K562 (cell line): ENCODE results near the gene NR3C1. TPM values are rescaled to one million over a fixed set of nuclear protein-coding genes. Genes with fewer than 3 reads are reported as not detected.

Source experiments
- BCOR ChIP-seq: fragments of 450-650 bp; IDR thresholded peaks from 2 replicates; pipeline ENCODE4 v1.6.1; 2016
- BRD4 ChIP-seq: fragments of 200-600 bp; sonication (generic); IDR thresholded peaks from 2 replicates; pipeline ENCODE4 v1.6.1; 2017; ENCODE audit warnings: inconsistent platforms
- ESRRA ChIP-seq: fragments of 450-650 bp; IDR thresholded peaks from 2 replicates; pipeline ENCODE4 v1.6.1; 2014; ENCODE audit warnings: low read depth, mild to moderate bottlenecking, moderate library complexity, borderline replicate concordance
- MBD2 ChIP-seq: sonication (generic); IDR thresholded peaks from 2 replicates; pipeline ENCODE4 v1.6.1; 2016; ENCODE audit warnings: low read depth, borderline replicate concordance
- MYBL2 ChIP-seq, 2 experiments: fragments of 450-650 bp in 1 of 2; sonication (generic) in 1 of 2; formaldehyde crosslinking in 1 of 2; IDR thresholded peaks; 2 replicates each; pipeline versions ENCODE4 v1.6.1 to v1.8.1; 2017 to 2022; ENCODE audit warnings: borderline replicate concordance in 1 of 2, inconsistent platforms in 1 of 2, low read depth in 1 of 2, mild to moderate bottlenecking in 1 of 2, missing genetic modification reagents in 1 of 2, moderate library complexity in 1 of 2
- NCOA4 ChIP-seq: fragments of 450-650 bp; IDR thresholded peaks from 2 replicates; pipeline ENCODE4 v1.6.1; 2018; ENCODE audit warnings: mild to moderate bottlenecking; ENCODE audit not compliant: partially characterized antibody
- NFE2 ChIP-seq: IDR thresholded peaks from 2 replicates; pipeline ENCODE4 v1.6.1; 2014; ENCODE audit warnings: antibody characterized with exemption, low read depth
- NFIC ChIP-seq: fragments of 450-650 bp; IDR thresholded peaks from 2 replicates; pipeline ENCODE4 v1.6.1; 2017; ENCODE audit warnings: mild to moderate bottlenecking, inconsistent platforms
- NR2F6 ChIP-seq: fragments of 450-650 bp; formaldehyde crosslinking; IDR thresholded peaks from 2 replicates; pipeline ENCODE4 v1.4.0; 2020; ENCODE audit warnings: mild to moderate bottlenecking
- PCBP1 ChIP-seq: fragments of 200-400 bp; formaldehyde crosslinking; IDR thresholded peaks from 2 replicates; pipeline ENCODE4 v1.6.1; 2018; ENCODE audit warnings: mild to moderate bottlenecking, low read depth, low read length; ENCODE audit not compliant: poor library complexity, severe bottlenecking
- RAD21 ChIP-seq, 2 experiments: fragments of 250-450 bp in 1 of 2; fragments of 450-650 bp in 1 of 2; sonication (Bioruptor Pico) in 1 of 2; formaldehyde crosslinking in 1 of 2; IDR thresholded peaks in 1 of 2; conservative IDR thresholded peaks in 1 of 2; 2 replicates each; pipeline versions ENCODE4 v1.4.0 to v1.8.0; 2020 to 2022; ENCODE audit warnings: mild to moderate bottlenecking in 2 of 2, moderate library complexity in 1 of 2
- RAD51 ChIP-seq: fragments of 450-650 bp; IDR thresholded peaks from 2 replicates; pipeline ENCODE4 v1.7.1; 2016; ENCODE audit warnings: low read depth, mild to moderate bottlenecking, borderline replicate concordance
- SIN3A ChIP-seq, 2 experiments: fragments of 150-350 bp in 1 of 2; IDR thresholded peaks; 2 replicates each; pipeline ENCODE4 v1.6.1; 2011 to 2016; ENCODE audit warnings: borderline replicate concordance in 2 of 2, low read depth in 2 of 2, low read length in 2 of 2, mild to moderate bottlenecking in 2 of 2, moderate library complexity in 2 of 2; ENCODE audit not compliant: control insufficient read depth in 1 of 2
- TBL1XR1 ChIP-seq, 2 experiments: IDR thresholded peaks; 2 replicates each; pipeline ENCODE4 v1.6.1; 2012; ENCODE audit warnings: improper control_type of control experiment in 2 of 2, low read length in 2 of 2, mild to moderate bottlenecking in 1 of 2
- ZNF175 ChIP-seq: fragments of 200-800 bp; sonication (Bioruptor generic); IDR thresholded peaks from 2 replicates; pipeline ENCODE4 v1.6.1; 2016; ENCODE audit warnings: low read depth, mild to moderate bottlenecking, missing genetic modification characterization, missing compliant biosample characterization
- ZNF644 ChIP-seq: fragments of 200-800 bp; sonication (Bioruptor generic); IDR thresholded peaks from 2 replicates; pipeline ENCODE4 v1.6.1; 2016; ENCODE audit warnings: low read depth, missing genetic modification characterization, missing compliant biosample characterization
- ZSCAN32 ChIP-seq: fragments of 450-650 bp; formaldehyde crosslinking; IDR thresholded peaks from 2 replicates; pipeline ENCODE4 v1.4.0; 2020; ENCODE audit warnings: mild to moderate bottlenecking, moderate library complexity
- polyA plus RNA-seq, 8 experiments: library from polyadenylated mRNA; depleted of rRNA in 4 of 8; stranded (reverse) in 5 of 8; unstranded in 3 of 8; fragments of >200 nt; fragmentation: Nextera tagmentation in 2 of 8; fragmentation: Illumina TruSeq in 1 of 8; extraction: Ambion mirVana in 2 of 8; extraction: Trizol in 1 of 8; gene quantifications; 2 replicates each; pipeline versions ENCODE4 v1.2.1 to v1.2.3, GENCODE V29; 2011 to 2014; ENCODE audit warnings: inconsistent platforms in 1 of 8, missing spikeins in 1 of 8
- total RNA-seq, 7 experiments: library from RNA; depleted of rRNA in 6 of 7; stranded (reverse); fragments of >200 nt in 6 of 7; fragmentation: Illumina TruSeq in 2 of 7; extraction: Trizol in 2 of 7; gene quantifications; 2 replicates each; pipeline versions ENCODE4 v1.2.1 to v1.2.3, GENCODE V29; 2011 to 2021; ENCODE audit warnings: low replicate concordance in 1 of 7
- TF ChIP-seq, protein P1 (sequence below): fragments of 200-800 bp; sonication (Bioruptor generic); IDR thresholded peaks from 2 replicates; pipeline ENCODE4 v1.6.1; 2017; ENCODE audit warnings: missing genetic modification characterization, missing compliant biosample characterization
- TF ChIP-seq, protein P2 (sequence below): sonication (generic); formaldehyde crosslinking; IDR thresholded peaks from 2 replicates; pipeline ENCODE4 v1.5.0; 2020; ENCODE audit warnings: missing genetic modification reagents
- TF ChIP-seq, protein P3 (sequence below): fragments of 450-650 bp; formaldehyde crosslinking; IDR thresholded peaks from 2 replicates; pipeline ENCODE4 v1.4.0; 2022; ENCODE audit warnings: mild to moderate bottlenecking, moderate library complexity
- TF ChIP-seq, protein P4 (sequence below): fragments of 450-650 bp; IDR thresholded peaks from 2 replicates; pipeline ENCODE4 v1.6.1; 2016; ENCODE audit warnings: mild to moderate bottlenecking

NR3C1 gene
- total and polyA plus RNA-seq, 9 of the 15 experiments (the other 6 are each of a cell fraction or from before 2014, with no cell fraction given), result 8.2 to 36.0 (median 15.0) TPM

DNA sequence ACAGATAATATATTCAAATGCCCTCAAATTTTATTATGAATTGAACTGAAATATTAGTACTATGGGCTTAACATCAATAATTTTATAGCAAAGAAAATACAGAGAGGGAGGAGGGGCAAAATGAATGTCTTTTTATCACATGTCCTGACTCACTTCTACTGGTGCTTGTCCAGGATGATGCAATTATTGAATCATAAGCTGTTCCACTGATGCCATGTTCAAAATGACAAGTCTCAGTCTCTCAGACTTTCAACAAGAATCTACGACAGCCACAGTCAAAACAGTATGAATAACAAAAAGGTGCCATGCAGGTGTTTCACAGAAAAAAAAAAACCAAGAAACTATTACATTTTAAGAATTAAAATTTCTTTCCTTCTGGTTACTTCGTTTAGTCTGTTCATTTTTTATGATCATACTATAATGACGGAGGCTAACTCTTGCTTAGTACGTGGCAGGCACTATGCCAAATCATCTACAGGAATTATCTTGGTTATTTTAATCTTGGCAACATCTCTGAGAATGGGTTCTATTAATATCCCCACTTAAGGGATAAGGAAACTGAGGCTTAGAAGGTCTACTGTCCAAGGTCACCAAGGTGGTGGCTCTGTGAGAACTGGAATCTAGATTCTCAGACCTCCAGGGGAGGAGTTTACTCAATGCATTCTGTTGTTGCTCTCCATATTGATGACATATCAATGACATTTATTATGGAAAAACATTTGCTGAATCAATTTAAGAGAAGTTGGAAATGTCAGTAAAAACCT, 61.5 kb downstream of the NR3C1 start (continued):
- TF ChIP-seq ZNF644 (tag) (0 out of 2 replicates have a peak, but pooled peaks have one; percentile 21), MYBL2 (IDR thresholded peaks at IDR 0.05; ENCODE audit: low read depth) (peak; percentile 47; the same call in 1 of the 2 replicates), MYBL2 (CRISPR knock-in tag; IDR thresholded peaks at IDR 0.05; ENCODE audit: borderline replicate concordance) (no peak), ZSCAN32 (CRISPR knock-in tag) (peak; percentile 89), BCOR (peak; percentile 54; the same call in 1 of the 2 replicates), NFIC (peak; percentile 46; the same call in 1 of the 2 replicates), NR2F6 (CRISPR knock-in tag) (no peak), RAD51 (peak; percentile 27; the same call in 1 of the 2 replicates), ESRRA (peak; percentile 95), BRD4 (peak; percentile 59; the same call in 1 of the 2 replicates), ZNF175 (peak; percentile 87), SIN3A (IDR thresholded peaks at IDR 0.05; ENCODE audit: borderline replicate concordance in 2 of 2, control insufficient read depth in 1 of 2, low read depth in 2 of 2, low read length in 2 of 2) (no peak), RAD21 (CRISPR knock-in tag; conservative IDR thresholded peaks at IDR 0.05 in 1 of 2, IDR thresholded peaks at IDR 0.05 in 1 of 2) (peak in 1 of 2 experiments; percentile 14; a peak in 1 of 4 replicates), NFE2 (peak; percentile 54), TBL1XR1 (IDR thresholded peaks at IDR 0.05; ENCODE audit: low read length in 2 of 2) (peak in 1 of 2 experiments; percentile 25; a peak in 1 of 4 replicates), NCOA4 (no peak), PCBP1 (no peak), MBD2 (no peak)
- TF ChIP-seq, protein P1, sequence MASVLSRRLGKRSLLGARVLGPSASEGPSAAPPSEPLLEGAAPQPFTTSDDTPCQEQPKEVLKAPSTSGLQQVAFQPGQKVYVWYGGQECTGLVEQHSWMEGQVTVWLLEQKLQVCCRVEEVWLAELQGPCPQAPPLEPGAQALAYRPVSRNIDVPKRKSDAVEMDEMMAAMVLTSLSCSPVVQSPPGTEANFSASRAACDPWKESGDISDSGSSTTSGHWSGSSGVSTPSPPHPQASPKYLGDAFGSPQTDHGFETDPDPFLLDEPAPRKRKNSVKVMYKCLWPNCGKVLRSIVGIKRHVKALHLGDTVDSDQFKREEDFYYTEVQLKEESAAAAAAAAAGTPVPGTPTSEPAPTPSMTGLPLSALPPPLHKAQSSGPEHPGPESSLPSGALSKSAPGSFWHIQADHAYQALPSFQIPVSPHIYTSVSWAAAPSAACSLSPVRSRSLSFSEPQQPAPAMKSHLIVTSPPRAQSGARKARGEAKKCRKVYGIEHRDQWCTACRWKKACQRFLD (CRISPR knock-in tag), result no peak; the same call in 1 of the 2 replicates
- TF ChIP-seq, protein P2, sequence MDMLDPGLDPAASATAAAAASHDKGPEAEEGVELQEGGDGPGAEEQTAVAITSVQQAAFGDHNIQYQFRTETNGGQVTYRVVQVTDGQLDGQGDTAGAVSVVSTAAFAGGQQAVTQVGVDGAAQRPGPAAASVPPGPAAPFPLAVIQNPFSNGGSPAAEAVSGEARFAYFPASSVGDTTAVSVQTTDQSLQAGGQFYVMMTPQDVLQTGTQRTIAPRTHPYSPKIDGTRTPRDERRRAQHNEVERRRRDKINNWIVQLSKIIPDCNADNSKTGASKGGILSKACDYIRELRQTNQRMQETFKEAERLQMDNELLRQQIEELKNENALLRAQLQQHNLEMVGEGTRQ (CRISPR knock-in tag), result peak; percentile 46; the same call in 1 of the 2 replicates
- TF ChIP-seq, protein P3, sequence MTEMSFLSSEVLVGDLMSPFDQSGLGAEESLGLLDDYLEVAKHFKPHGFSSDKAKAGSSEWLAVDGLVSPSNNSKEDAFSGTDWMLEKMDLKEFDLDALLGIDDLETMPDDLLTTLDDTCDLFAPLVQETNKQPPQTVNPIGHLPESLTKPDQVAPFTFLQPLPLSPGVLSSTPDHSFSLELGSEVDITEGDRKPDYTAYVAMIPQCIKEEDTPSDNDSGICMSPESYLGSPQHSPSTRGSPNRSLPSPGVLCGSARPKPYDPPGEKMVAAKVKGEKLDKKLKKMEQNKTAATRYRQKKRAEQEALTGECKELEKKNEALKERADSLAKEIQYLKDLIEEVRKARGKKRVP (CRISPR knock-in tag), result peak; percentile 87
- TF ChIP-seq, protein P4, sequence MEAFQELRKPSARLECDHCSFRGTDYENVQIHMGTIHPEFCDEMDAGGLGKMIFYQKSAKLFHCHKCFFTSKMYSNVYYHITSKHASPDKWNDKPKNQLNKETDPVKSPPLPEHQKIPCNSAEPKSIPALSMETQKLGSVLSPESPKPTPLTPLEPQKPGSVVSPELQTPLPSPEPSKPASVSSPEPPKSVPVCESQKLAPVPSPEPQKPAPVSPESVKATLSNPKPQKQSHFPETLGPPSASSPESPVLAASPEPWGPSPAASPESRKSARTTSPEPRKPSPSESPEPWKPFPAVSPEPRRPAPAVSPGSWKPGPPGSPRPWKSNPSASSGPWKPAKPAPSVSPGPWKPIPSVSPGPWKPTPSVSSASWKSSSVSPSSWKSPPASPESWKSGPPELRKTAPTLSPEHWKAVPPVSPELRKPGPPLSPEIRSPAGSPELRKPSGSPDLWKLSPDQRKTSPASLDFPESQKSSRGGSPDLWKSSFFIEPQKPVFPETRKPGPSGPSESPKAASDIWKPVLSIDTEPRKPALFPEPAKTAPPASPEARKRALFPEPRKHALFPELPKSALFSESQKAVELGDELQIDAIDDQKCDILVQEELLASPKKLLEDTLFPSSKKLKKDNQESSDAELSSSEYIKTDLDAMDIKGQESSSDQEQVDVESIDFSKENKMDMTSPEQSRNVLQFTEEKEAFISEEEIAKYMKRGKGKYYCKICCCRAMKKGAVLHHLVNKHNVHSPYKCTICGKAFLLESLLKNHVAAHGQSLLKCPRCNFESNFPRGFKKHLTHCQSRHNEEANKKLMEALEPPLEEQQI, result peak; percentile 83
